OCI-LY3 (cell line): ENCODE results near the gene EHBP1.

Experiments
- H2AFZ ChIP-seq: fragments of 200-600, 300-600 bp; shearing (Covaris generic); 2 replicates; pipeline ENCODE4 v1.6.0; 2014; ENCODE audit warnings: antibody characterized with exemption, low read depth, low read length
- H3K27ac ChIP-seq: fragments of 200-600, 300-600 bp; sonication (generic); 2 replicates; pipeline ENCODE4 v1.5.1; 2014; ENCODE audit warnings: mild to moderate bottlenecking, low read length, moderate library complexity, mixed read lengths
- H3K27me3 ChIP-seq: fragments of 200-600, 300-600 bp; sonication (generic); 2 replicates; pipeline ENCODE4 v1.6.1; 2014; ENCODE audit warnings: low read depth, low read length, mixed read lengths
- H3K36me3 ChIP-seq: fragments of 200-600, 300-600 bp; sonication (generic); replicated peaks from 2 replicates; pipeline ENCODE3; 2014; ENCODE audit warnings: low read depth, low read length, mixed read lengths
- H3K4me1 ChIP-seq: fragments of 300-600, 200-600 bp; sonication (generic); 2 replicates; pipeline ENCODE4 v1.6.1; 2014; ENCODE audit warnings: low read length, mixed read lengths
- H3K4me2 ChIP-seq: fragments of 200-600, 300-600 bp; sonication (generic); 2 replicates; pipeline ENCODE4 v1.6.1; 2014; ENCODE audit warnings: low read length, mixed read lengths
- H3K4me3 ChIP-seq: fragments of 300-600, 200-600 bp; sonication (generic); 2 replicates; pipeline ENCODE4 v1.5.1; 2014; ENCODE audit warnings: antibody characterized with exemption, mild to moderate bottlenecking, low read length, moderate library complexity
- H3K79me2 ChIP-seq: fragments of 300-600, 200-600 bp; shearing (Covaris generic); 2 replicates; pipeline ENCODE4 v1.6.1; 2014; ENCODE audit warnings: mild to moderate bottlenecking, low read length, mixed read lengths
- H3K9ac ChIP-seq: fragments of 300-600, 200-600 bp; shearing (Covaris generic); 2 replicates; pipeline ENCODE4 v1.6.0; 2014; ENCODE audit warnings: mild to moderate bottlenecking, low read length, moderate library complexity
- H3K9me3 ChIP-seq: fragments of 200-600, 300-600 bp; shearing (Covaris generic); 2 replicates; pipeline ENCODE4 v1.6.1; 2014; ENCODE audit warnings: low read length, mixed read lengths; ENCODE audit not compliant: insufficient read depth
- H4K20me1 ChIP-seq: fragments of 200-600, 300-600 bp; sonication (generic); 2 replicates; pipeline ENCODE4 v1.6.1; 2016; ENCODE audit warnings: low read length, mixed read lengths; ENCODE audit not compliant: insufficient read depth
- CTCF ChIP-seq: fragments of 200-600, 300-600 bp; sonication (generic); IDR thresholded peaks from 2 replicates; pipeline ENCODE4 v1.5.1; 2014; ENCODE audit warnings: antibody characterized with exemption, low read length, low read depth
- EZH2phosphoT487 ChIP-seq: fragments of 200-600 bp; shearing (Covaris generic); IDR thresholded peaks from 2 replicates; pipeline ENCODE4 v1.6.1; 2018; ENCODE audit warnings: antibody characterized with exemption, mixed run types, low read depth

EHBP1 gene

DNA sequence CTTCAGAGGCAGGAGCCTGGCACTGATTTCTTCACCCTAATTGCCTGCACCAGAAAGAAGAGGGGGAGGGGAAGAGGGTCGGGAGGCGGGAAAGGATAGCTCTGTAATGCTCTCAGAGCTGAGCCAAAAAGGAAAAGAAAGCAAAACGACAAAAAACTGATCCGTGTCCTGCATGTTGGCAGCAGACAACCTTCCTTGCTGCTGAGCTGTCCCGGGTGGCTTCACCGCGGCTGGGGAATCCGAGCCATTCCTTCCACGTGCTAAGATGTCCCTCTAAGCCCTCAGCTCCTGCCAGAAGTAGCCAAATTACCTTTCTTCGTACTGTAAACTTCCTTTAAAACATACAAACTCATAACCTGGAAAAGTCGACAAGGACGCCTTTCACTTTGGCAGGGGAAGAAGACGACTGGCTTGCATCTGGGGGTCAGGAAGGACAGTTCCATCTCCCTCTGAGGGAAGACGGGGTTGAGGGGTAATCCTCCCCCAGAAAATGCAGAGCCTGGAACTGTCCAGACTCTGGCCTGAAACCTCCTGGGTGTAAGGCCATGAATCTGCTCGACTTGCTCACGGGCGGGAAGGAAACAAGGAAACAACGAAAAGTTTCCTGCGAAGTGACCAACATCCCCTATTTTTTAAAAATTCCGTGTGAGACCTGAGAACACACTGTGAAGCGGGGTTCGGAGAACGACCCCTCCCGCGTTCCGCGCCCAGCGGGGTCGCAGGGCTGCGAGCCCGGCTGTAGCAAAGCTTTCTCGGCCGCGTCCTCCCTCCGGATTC is 352.8 kb downstream of the EHBP1 start:
- Histone ChIP-seq H3K4me1 (no peaks in the 10 kb centered on the region), H3K27me3 (no peaks in the 10 kb centered on the region), H3K27ac (no peak overlapping the region), H3K4me3 (no peak overlapping the region), H3K36me3 (peaks cover 13% of the 10 kb centered on the region), H4K20me1 (no peaks in the 10 kb centered on the region), H3K9ac (no peak overlapping the region), H3K9me3 (no peaks in the 10 kb centered on the region), H3K4me2 (no peak overlapping the region), H2AFZ (no peak overlapping the region), H3K79me2 (no peaks in the 10 kb centered on the region)
- TF ChIP-seq EZH2phosphoT487 (no peak), CTCF (no peak)

- H3K27me3 ChIP-seq: no peaks in the 10 kb centered on the region
- H3K27ac ChIP-seq: no peak overlapping the region
- H3K9ac ChIP-seq: no peak overlapping the region
- H3K79me2 ChIP-seq: no peaks in the 10 kb centered on the region
- no peak overlapping the region for H3K4me2 ChIP-seq
- H2AFZ ChIP-seq: no peak overlapping the region
- H3K4me1 ChIP-seq: no peaks in the 10 kb centered on the region
- peaks cover 13% of the 10 kb centered on the region for H3K36me3 ChIP-seq
- no peaks in the 10 kb centered on the region for H4K20me1 ChIP-seq
- no peaks in the 10 kb centered on the region for H3K9me3 ChIP-seq
- TF ChIP-seq CTCF (no peak), EZH2phosphoT487 (no peak)
- no peak overlapping the region for H3K4me3 ChIP-seq
Observed at GRCh38 chr2:63058921-63059792, 353.6 kb downstream of the EHBP1 start.

- no peaks in the 10 kb centered on the region for H3K27me3 ChIP-seq
- peak overlapping the region; percentile 52 for H2AFZ ChIP-seq
- peaks cover 13% of the 10 kb centered on the region for H3K36me3 ChIP-seq
- no peaks in the 10 kb centered on the region for H4K20me1 ChIP-seq
- no peaks in the 10 kb centered on the region for H3K9me3 ChIP-seq
- no peaks in the 10 kb centered on the region for H3K4me1 ChIP-seq
- H3K4me2 ChIP-seq: peak overlapping the region; percentile 51
- peak overlapping the region; percentile 15 for H3K4me3 ChIP-seq
- H3K9ac ChIP-seq: no peak overlapping the region
- H3K27ac ChIP-seq: no peak overlapping the region
- H3K79me2 ChIP-seq: no peaks in the 10 kb centered on the region
- TF ChIP-seq EZH2phosphoT487 (no peak), CTCF (no peak)
Observed at GRCh38 chr2:63059793-63060471, 354.4 kb downstream of the EHBP1 start.
